HUDEP-2 (cell line): ENCODE measurements around the gene TBC1D17.
A peak's percentile ranks its signal among the peaks of the same experiment; 100 is the strongest.

ENCODE experiments used
- DNase-seq, 76 experiments: peaks; one replicate each; lab custom pipeline; 2025; ENCODE audit not compliant: unreplicated experiment in 76 of 76; lab: John Stamatoyannopoulos, UW

Gene TBC1D17

GRCh38 chr19:49875177-49875576 is 2.3 kb upstream of the TBC1D17 start:
- no peak for DNase-seq

DNA sequence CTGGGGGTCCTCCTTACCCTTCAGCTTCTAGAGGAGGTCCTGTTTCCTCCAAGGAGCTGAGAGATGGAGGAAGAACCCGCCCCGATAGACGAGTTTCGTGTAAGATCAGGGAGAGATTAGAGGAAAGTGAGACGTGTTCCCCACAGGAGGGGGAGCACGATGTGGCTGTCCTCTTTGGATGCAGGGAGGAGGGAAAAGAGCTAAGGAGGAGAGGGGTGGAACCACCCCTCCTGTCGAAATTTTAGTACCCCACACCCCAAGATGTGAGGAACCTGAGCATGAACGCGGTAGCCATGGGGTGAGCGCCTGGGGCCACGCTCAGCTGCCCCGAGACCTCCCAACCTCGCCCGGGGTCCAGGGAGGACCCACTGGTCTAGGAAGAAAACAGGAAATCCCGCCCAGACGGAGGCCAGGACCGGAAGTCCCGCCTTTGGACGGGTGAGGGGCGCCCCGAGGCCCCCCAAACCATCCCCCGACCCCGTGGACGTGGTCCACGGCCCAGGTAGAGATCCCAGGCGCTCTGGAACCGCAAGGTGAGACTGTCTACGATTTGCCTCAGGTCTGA is 1.6 kb upstream of the TBC1D17 start:
- DNase-seq = peak in 43 of 76 experiments; percentile 24 to 92 (median 56)

- peak; percentile 86 to 100 (median 99) for DNase-seq
Measured at GRCh38 chr19:49876422-49877019, 981 bp upstream of the TBC1D17 start.

GRCh38 chr19:49877879-49878743 is 609 bp downstream of the TBC1D17 start:
- peak in 75 of 76 experiments; percentile 74 to 100 (median 99) for DNase-seq

GRCh38 chr19:49878744-49879070 is 1.2 kb downstream of the TBC1D17 start:
- no peak for DNase-seq

- DNase-seq = peak in 1 of 76 experiments; percentile 23
Measured at GRCh38 chr19:49879243-49879963, 1.9 kb downstream of the TBC1D17 start.

- no peak for DNase-seq
Measured at GRCh38 chr19:49880162-49880869, 2.8 kb downstream of the TBC1D17 start.

DNA sequence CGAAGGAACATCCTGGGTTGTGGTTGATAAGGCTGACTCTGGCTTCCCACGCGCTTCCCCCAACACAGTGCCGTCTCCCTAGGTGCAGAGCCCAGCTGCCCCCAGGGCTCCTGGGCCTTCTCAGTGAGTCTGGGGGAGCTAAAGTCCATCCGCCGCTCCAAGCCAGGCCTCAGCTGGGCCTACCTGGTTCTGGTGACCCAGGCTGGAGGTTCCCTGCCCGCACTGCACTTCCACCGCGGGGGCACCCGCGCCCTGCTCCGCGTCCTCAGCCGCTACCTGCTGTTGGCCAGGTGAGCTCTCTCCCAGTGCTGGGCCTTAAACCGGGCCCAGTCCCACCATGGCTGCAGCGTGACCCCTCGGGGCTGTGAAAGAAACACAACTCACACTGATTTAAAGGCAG is 3.7 kb downstream of the TBC1D17 start:
- DNase-seq = no peak

DNA sequence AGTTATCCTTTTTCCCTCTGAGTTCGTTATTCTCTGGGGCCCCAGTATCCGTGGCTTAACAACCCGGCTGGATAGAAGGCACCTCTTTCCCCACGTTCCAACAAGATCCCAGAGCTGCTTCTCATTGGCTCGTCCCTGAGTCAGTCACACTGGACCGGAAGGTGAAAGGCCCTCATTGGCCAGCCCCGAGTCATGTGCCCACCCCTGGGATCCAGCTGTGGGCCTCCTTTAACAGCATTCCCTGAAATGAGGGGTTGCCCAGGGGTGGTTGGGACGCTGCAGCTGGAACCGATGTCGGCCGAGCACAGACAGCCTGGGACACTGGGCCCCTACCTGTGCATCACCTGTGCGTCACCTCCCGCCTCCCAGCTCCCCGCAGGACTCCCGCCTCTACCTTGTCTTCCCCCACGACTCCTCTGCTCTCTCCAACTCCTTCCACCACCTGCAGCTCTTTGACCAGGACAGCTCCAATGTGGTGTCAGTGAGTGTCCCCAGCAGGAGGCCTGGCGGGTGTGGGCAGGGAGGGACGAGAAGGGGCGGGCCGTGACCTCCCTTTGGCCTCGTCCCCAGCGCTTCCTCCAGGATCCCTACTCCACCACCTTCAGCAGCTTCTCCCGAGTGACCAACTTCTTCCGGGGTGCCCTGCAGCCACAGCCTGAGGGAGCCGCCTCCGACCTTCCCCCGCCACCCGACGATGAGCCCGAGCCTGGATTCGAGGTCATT is 4.3 kb downstream of the TBC1D17 start:
- peak in 1 of 76 experiments; percentile 10 for DNase-seq

DNA sequence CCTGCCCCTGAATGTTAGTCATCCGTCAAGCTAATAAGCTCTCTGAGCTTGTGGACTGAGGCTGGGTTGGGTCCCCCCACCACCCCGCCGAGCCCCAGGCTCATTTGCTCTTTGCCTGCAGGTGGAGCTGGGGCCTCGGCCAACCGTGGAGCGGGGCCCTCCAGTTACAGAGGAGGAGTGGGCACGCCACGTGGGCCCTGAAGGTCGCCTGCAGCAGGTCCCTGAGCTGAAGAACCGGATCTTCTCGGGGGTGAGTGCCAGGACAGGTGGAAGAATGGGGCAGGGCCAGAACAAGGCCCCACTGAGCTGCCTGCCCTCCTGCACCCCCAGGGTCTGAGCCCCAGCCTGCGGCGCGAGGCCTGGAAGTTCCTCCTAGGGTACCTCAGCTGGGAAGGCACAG is 5.1 kb downstream of the TBC1D17 start:
- no peak for DNase-seq

DNA sequence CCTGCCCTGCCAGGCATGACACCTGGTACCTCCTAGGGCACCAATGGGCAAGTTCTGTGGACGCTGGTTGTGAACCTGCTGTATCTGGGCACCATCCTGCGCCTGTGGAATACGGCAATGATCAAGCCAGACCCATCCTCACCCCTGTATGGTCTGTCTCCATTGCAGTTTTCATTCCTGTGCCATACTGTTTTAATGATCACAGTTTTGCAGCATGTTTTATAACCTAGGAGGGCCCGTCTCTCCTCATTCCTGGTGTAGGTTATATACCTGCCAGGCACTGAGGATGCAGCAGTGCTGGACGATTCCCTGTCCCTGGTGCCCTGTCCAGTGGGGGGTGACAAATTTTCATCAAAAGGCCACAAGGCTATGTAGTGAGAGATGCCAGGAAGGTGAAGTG is 5.6 kb downstream of the TBC1D17 start:
- no peak for DNase-seq

DNA sequence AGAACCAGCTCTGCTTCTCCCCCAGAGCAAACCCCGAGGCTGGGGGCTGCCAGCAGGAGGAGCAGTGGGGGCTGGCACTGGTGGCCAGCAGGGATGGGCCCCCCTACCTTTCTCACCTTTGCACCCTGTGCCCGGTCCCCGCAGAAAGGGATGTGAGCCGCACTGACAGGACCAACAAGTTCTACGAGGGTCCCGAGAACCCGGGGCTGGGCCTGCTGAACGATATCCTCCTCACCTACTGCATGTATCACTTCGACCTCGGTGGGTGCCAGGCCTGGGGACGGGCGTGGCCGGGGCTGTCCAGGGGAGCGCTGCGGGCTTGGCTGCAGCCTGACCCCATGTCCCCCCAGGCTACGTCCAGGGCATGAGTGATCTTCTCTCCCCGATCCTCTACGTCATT is 6.6 kb downstream of the TBC1D17 start:
- no peak for DNase-seq

DNA sequence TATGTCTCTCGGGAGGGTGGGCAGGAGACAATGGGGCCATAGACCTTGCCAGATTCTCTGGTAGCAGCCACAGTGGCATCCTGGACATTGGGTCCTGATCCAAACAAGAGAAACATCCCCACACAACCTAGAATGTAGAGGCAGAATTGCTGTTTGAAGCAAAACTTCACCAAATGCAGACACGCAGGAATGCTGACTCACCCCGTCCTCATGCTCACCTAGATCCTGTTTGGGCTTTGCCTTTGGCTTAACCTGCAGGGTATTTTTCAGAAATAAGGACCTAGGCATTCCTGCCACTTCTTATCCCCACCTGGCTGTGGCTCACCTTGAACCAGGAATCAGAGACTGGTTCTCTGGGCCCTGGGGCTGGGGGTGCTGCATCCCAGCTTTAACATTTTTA is 7.3 kb downstream of the TBC1D17 start:
- no peak for DNase-seq

DNA sequence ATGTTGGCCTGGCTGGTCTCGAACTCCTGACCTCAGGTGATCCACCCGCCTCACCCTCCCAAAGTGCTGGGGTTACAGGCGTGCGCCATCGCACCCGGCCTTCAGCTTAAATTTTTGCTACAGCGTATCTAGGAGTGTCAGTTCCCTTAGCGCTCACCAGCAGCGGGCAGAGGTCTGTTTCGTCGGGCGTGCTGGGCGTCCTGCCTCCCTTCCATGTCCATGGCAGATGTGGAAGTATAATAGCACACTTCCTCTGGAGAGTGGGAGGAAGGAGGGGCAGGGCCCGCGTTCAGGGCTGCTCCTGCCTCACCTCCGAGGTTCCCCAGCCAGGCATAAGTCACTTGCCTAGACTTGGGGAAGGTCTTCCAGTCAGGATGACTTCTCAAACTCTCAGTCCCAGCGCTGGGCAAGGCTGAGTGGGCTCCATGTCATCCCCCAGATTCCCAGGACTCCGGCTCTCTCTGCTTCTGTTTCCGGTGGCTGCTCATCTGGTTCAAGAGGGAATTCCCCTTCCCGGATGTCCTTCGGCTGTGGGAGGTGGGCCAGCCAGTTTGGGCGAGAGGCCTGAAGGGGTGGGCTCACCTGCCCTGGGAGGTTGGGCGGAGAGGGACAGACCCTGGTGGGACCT is 9.6 kb downstream of the TBC1D17 start:
- no peak for DNase-seq

GRCh38 chr19:49887665-49888509 is 10.4 kb downstream of the TBC1D17 start:
- DNase-seq = no peak

DNA sequence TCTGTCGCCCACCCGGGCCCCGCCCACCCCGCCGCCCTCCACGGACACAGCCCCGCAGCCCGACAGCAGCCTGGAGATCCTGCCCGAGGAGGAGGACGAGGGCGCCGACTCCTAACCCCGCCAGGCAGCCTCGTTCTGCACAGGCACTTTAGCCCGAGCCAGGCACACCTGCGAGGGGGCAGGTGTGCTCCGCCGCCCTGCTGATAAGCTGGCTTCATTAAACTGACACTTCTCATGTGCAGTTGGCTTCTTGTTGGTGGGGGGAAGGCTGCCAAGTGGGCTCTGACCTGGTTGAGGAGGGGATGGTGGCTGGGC is 11.0 kb downstream of the TBC1D17 start:
- no peak for DNase-seq

DNA sequence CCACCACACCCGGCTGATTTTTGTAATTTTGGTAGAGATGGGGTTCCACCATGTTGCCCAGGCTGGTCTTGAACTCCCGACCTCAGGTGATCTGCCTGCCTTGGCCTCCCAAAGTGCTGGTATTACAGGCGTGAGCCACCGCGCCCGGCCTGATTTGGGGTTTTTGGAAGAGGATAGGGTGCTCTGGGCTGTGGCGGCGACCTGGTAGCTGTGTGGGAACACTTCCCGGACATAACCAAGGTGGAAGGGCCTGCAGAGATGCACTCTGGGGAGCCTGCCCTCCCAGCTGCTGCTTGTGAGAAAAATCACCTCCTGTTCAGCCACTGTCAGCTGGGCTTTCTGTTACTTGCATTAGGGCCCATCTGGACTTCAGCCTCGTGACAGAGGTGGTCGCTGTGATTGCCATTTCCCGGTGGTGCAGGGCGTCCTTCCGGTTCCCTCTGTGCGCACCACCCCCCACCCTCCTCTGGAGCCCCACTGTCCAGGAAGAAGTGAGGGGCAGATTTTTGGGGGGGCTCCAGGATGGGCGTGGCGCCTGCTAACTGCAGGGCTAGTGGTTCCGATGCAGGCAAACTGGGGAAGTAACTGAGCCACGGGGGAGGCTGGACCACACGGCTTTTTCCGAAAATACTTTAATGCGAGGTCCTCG is 11.7 kb downstream of the TBC1D17 start:
- no peak for DNase-seq

GRCh38 chr19:49889687-49890348 is 12.3 kb downstream of the TBC1D17 start:
- DNase-seq = peak in 72 of 76 experiments; percentile 23 to 98 (median 82)
